BJ (cell line): ENCODE measurements around the gene KAZALD1. TPM values are rescaled to one million over a fixed set of nuclear protein-coding genes. Genes with fewer than 3 reads are reported as not detected.

ENCODE experiments used
- CTCF ChIA-PET: fragments of 350-600 bp; formaldehyde crosslinking; extraction: SDS; loops from one replicate; lab custom pipeline; 2021; ENCODE audit warnings: antibody characterized with exemption, inconsistent platforms; lab: Yijun Ruan, JAX
- POLR2A ChIA-PET: fragments of 300-600 bp; sonication (Branson Sonifier 250); formaldehyde crosslinking; extraction: SDS; loops from one replicate; lab custom pipeline; 2021; ENCODE audit warnings: antibody characterized with exemption; lab: Charles Lee
- DNase-seq: peaks from one replicate; pipeline ENCODE4 v3.0.0-alpha.2; 2011; ENCODE audit warnings: low read depth
- H3K27me3 ChIP-seq: 2 replicates; pipeline ENCODE4 v1.6.0; 2011; ENCODE audit warnings: low read length; ENCODE audit not compliant: control insufficient read depth, insufficient read depth
- H3K36me3 ChIP-seq: 2 replicates; pipeline ENCODE4 v1.5.1; 2011; ENCODE audit warnings: low read length; ENCODE audit not compliant: control insufficient read depth, insufficient read depth
- H3K4me3 ChIP-seq: 2 replicates; pipeline ENCODE4 v1.5.1; 2011; ENCODE audit warnings: low read depth, mild to moderate bottlenecking, control low read depth, low read length
- polyA plus RNA-seq: library from polyadenylated mRNA; depleted of rRNA; stranded (reverse); fragments of >200 nt; gene quantifications from 2 replicates; pipeline ENCODE4 v1.2.3, GENCODE V29; 2011
- TF ChIP-seq, protein P1 (sequence below): IDR thresholded peaks from 2 replicates; pipeline ENCODE4 v1.5.1; 2011; ENCODE audit warnings: low read depth, mild to moderate bottlenecking, control low read depth, inconsistent platforms, low read length, moderate library complexity; ENCODE audit not compliant: insufficient read depth

Gene KAZALD1
- polyA plus RNA-seq, 1 experiment = 32.4 TPM

DNA sequence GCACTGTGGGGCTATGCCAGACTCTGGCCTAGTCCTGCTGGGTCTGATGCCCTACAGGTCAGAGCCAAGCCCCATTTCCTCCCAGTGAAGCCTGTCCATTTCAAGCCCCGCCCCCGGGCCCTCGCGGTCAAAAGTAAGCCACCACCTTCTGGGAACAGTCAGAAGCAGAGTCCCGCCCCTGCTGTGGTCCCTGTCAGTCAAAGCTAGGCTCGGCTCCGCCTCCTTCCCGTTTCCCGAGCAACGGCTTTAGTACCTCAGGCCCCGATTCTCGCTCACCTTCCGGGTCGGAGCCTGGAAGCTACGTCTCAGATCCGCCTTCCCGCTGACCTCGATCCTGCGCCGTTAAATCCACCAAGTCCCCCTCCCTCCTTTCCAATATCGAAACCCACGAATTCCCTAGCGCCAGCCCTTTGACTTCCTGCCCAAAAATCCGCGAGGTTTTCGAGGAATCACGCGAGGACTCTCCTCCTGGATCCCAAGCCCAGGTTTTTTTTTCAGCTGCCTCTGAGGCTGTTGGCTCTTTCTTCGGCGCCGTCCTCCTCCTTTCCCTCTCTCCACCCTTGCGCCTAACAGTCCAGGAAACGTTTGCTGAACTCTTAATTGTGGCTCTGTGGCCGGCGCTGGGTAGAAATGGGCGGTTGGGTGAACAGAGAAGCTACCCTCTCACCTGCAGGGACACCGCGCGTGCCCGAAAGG, 19.0 kb upstream of the KAZALD1 start:
- peak overlapping the region; percentile 47 for H3K4me3 ChIP-seq
- TF ChIP-seq, protein P1, sequence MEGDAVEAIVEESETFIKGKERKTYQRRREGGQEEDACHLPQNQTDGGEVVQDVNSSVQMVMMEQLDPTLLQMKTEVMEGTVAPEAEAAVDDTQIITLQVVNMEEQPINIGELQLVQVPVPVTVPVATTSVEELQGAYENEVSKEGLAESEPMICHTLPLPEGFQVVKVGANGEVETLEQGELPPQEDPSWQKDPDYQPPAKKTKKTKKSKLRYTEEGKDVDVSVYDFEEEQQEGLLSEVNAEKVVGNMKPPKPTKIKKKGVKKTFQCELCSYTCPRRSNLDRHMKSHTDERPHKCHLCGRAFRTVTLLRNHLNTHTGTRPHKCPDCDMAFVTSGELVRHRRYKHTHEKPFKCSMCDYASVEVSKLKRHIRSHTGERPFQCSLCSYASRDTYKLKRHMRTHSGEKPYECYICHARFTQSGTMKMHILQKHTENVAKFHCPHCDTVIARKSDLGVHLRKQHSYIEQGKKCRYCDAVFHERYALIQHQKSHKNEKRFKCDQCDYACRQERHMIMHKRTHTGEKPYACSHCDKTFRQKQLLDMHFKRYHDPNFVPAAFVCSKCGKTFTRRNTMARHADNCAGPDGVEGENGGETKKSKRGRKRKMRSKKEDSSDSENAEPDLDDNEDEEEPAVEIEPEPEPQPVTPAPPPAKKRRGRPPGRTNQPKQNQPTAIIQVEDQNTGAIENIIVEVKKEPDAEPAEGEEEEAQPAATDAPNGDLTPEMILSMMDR = no peak
- DNase-seq = peak; percentile 92
- peaks cover 3% of the 10 kb centered on the region; the same call in 1 of the 2 replicates for H3K27me3 ChIP-seq
- ChIA-PET POLR2A (interaction anchor here (0.5 to 1.4 kb wide), 9 partner anchors 8 to 1199 kb away, joined by 3 to 13 read pairs (median 4); partner anchors contain the start of genes HIF1AN, KAZALD1, PDZD7 and PITX3), CTCF (interaction anchor here (0.7 to 27.0 kb wide), 17 partner anchors 10 to 100 kb away, joined by 3 to 676 read pairs (median 5); partner anchors contain the start of genes KAZALD1, LZTS2, PDZD7 and SFXN3)
- H3K36me3 ChIP-seq = peaks cover 19% of the 10 kb centered on the region

DNA sequence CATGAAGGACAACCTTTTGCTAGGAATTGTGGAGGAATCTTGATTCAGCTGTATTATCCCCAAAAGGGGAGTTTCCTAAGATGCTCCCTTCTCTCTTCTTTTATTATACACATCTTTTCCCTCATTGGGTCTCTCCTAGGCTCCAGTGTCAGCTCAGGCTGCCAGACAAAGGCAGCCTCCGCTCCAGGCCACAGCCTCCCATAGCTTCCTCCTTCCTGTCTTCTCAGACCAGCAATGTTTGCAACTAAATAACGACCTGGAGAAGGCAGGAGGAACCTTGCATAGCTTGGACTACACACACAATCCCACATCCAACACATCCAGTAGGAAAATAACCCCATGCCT, 18.5 kb upstream of the KAZALD1 start:
- Histone ChIP-seq H3K36me3 (peaks cover 14% of the 10 kb centered on the region), H3K27me3 (peaks cover 5% of the 10 kb centered on the region; the same call in 1 of the 2 replicates), H3K4me3 (peak overlapping the region; percentile 47)
- CTCF ChIA-PET = interaction anchor here (0.7 to 27.0 kb wide), 15 partner anchors 12 to 99 kb away, joined by 3 to 676 read pairs (median 7); partner anchors contain the start of genes KAZALD1, LZTS2, PDZD7 and SFXN3
- POLR2A ChIA-PET = interaction anchor here (0.5 to 1.4 kb wide), 10 partner anchors 9 to 1198 kb away, joined by 3 to 13 read pairs (median 4); partner anchors contain the start of genes HIF1AN, KAZALD1, PDZD7 and PITX3
- DNase-seq = no peak
- TF ChIP-seq, protein P1 = no peak

GRCh38 chr10:101044117-101044516, 17.7 kb upstream of the KAZALD1 start:
- ChIA-PET CTCF (interaction anchor here (1.3 to 27.0 kb wide), 8 partner anchors 13 to 98 kb away, joined by 3 to 676 read pairs (median 10); partner anchors contain the start of genes KAZALD1, PDZD7 and SFXN3), POLR2A (interaction anchor here (0.6 to 1.0 kb wide), 2 partner anchors 12 to 98 kb away, joined by 3 read pairs; no protein-coding TSS in a partner anchor)
- Histone ChIP-seq H3K27me3 (peaks cover 9% of the 10 kb centered on the region), H3K4me3 (no peak overlapping the region), H3K36me3 (peaks cover 9% of the 10 kb centered on the region)
- TF ChIP-seq, protein P1 = no peak
- DNase-seq = no peak

DNA sequence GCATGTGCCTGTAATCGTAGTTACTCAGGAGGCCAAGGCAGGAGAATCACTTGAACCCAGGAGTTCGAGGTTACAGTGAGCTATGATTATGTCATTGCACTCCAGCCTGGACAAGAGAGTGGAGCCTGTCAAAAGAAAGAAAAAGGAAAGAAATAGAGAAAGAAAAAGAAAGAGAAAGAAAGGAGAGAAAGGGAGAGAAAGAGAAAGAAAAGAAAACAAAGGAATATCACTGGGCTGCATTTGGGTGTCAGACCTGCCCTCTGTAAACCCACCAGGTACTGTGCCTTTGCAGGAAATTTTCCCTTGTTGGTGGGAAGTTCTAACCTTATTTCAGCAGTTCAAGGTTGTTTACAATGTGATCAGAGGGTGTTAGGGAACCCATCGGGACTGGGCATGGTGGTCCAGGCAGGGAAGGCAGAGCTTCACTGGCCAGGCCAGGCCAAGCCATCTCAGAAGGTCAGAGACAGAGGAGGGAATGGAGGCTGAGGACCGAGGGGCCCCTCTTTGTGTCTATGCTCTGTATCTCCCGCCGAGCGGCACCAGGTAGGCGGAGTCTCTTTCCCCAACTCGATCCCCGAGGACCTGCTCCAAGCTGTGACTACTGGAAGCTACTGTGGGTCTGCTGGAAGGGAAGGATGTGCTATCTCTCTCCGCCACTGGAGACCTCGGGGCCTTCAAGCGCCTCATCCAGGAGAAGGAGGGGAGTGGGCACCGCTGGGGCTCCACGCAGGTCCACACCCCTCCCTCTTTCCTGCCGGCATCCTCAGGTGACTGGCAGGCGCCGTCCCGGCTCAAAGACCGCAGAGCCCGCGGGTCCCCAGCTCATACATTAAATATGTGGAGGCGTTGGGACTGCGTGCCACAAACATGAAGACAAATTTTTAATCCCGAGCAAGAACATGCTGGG, 15.2 kb upstream of the KAZALD1 start:
- POLR2A ChIA-PET = no interaction called here
- H3K27me3 ChIP-seq = peaks cover 12% of the 10 kb centered on the region
- H3K36me3 ChIP-seq = no peaks in the 10 kb centered on the region
- TF ChIP-seq, protein P1 = no peak
- no peak overlapping the region for H3K4me3 ChIP-seq
- CTCF ChIA-PET = interaction anchor here (0.6 to 27.0 kb wide), 10 partner anchors 10 to 556 kb away, joined by 3 to 676 read pairs (median 4); partner anchors contain the start of gene KAZALD1
- no peak for DNase-seq
